ENCODE data around the gene SDHC. TPM values are rescaled to one million over a fixed set of nuclear protein-coding genes. Genes with fewer than 3 reads are reported as not detected.

SDHC gene
- total and polyA plus RNA-seq, 2 of the 13 experiments (the other 11 are each of a cell fraction or from before 2014, with no cell fraction given): 27.1 to 229 TPM

DNA sequence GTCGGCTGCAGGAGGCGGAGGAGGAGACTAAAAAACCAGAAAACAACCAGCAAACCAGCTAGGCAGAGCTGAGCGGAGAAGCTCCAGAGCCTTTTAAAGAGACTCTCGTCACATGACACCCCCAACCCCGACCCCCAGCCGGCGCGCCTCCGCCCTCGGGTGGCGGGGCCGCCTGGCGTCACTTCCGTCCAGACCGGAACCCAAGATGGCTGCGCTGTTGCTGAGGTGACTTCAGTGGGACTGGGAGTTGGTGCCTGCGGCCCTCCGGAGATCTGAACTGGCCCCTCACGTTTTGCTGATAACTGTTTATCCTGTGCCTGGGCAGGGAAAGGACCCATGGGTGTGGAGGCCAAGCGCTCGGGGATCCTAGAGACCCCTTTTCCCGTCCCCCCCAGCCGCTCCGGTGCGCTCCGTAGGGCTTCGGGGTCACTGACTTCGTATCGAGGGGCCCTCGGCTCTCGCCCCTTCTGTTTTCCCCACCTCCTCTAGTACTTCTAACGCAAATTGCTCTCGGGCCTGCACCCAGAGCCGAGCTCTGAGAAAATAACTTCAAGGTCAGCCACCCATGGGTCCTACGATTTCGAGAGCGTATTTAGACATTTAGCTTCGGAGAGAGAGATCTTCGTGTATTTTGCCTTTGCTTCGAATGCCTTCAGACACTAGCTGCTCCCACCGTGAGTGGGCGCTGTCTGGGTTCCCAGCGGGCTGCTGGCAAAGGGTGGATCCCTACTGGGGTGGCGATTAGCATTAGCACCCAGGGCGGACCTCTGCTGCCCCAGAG lies at the start of gene SDHC (continued):
- TF ChIP-seq CREM (IDR thresholded peaks at IDR 0.05): peak; percentile 87
- peak; percentile 51; the same call in 1 of the 2 replicates for TF ChIP-seq CREM (CRISPR knock-in tag; IDR thresholded peaks at IDR 0.05)
- TF ChIP-seq ZNF674 (CRISPR knock-in tag; IDR thresholded peaks at IDR 0.05; ENCODE audit: low read depth): no peak
- TF ChIP-seq POLR2A (IDR thresholded peaks at IDR 0.05; ENCODE audit: insufficient read depth in 1 of 2, low read depth in 2 of 2, low read length in 2 of 2): peak; percentile 92 to 96
- TF ChIP-seq ZFP82 (CRISPR knock-in tag; IDR thresholded peaks at IDR 0.05; ENCODE audit: borderline replicate concordance): no peak
- no peak for TF ChIP-seq GLI4 (CRISPR knock-in tag; IDR thresholded peaks at IDR 0.05; ENCODE audit: borderline replicate concordance)
- no peak; the same call in 1 of the 2 replicates for TF ChIP-seq CCDC6 (CRISPR knock-in tag; IDR thresholded peaks at IDR 0.05)
- no peak for TF ChIP-seq ATAD3A (CRISPR knock-in tag; IDR thresholded peaks at IDR 0.05)
- peak; percentile 35; the same call in 1 of the 2 replicates for TF ChIP-seq ISL2 (CRISPR knock-in tag; IDR thresholded peaks at IDR 0.05)
- no peak for TF ChIP-seq ZNF644 (CRISPR knock-in tag; IDR thresholded peaks at IDR 0.05; ENCODE audit: low read depth)
- TF ChIP-seq CENPT (CRISPR knock-in tag; IDR thresholded peaks at IDR 0.05; ENCODE audit: low read depth): no peak
- no peak; the same call in 1 of the 2 replicates for TF ChIP-seq FOXJ3 (CRISPR knock-in tag; IDR thresholded peaks at IDR 0.05; ENCODE audit: borderline replicate concordance)
- 0 out of 2 replicates have a peak, but pooled peaks have one; percentile 7 for TF ChIP-seq ZBTB3 (CRISPR knock-in tag; IDR thresholded peaks at IDR 0.05; ENCODE audit: borderline replicate concordance, low read depth)
- no peak for TF ChIP-seq CBFB (CRISPR knock-in tag; IDR thresholded peaks at IDR 0.05)
- TF ChIP-seq ZSCAN12 (CRISPR knock-in tag; IDR thresholded peaks at IDR 0.05): no peak
- TF ChIP-seq SKI (IDR thresholded peaks at IDR 0.05; ENCODE audit: partially characterized antibody): peak; percentile 59
- TF ChIP-seq SP5 (CRISPR knock-in tag; IDR thresholded peaks at IDR 0.05; ENCODE audit: borderline replicate concordance, low read depth): peak; percentile 52; the same call in 1 of the 2 replicates
- no peak for TF ChIP-seq KLF9 (CRISPR knock-in tag; IDR thresholded peaks at IDR 0.05; ENCODE audit: low read depth)
- 0 out of 2 replicates have a peak, but pooled peaks have one; percentile 30 for TF ChIP-seq ZNF724P (CRISPR knock-in tag; IDR thresholded peaks at IDR 0.05; ENCODE audit: borderline replicate concordance)
- TF ChIP-seq, protein P1, sequence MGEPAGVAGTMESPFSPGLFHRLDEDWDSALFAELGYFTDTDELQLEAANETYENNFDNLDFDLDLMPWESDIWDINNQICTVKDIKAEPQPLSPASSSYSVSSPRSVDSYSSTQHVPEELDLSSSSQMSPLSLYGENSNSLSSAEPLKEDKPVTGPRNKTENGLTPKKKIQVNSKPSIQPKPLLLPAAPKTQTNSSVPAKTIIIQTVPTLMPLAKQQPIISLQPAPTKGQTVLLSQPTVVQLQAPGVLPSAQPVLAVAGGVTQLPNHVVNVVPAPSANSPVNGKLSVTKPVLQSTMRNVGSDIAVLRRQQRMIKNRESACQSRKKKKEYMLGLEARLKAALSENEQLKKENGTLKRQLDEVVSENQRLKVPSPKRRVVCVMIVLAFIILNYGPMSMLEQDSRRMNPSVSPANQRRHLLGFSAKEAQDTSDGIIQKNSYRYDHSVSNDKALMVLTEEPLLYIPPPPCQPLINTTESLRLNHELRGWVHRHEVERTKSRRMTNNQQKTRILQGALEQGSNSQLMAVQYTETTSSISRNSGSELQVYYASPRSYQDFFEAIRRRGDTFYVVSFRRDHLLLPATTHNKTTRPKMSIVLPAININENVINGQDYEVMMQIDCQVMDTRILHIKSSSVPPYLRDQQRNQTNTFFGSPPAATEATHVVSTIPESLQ (CRISPR knock-in tag; conservative IDR thresholded peaks at IDR 0.05): peak; percentile 94; the same call in 1 of the 2 replicates
- TF ChIP-seq ZBTB7B (CRISPR knock-in tag; IDR thresholded peaks at IDR 0.05): no peak; the same call in 1 of the 2 replicates
- peak; percentile 40; the same call in 1 of the 2 replicates for TF ChIP-seq ZNF788 (CRISPR knock-in tag; IDR thresholded peaks at IDR 0.05; ENCODE audit: borderline replicate concordance)
- TF ChIP-seq ZNF484 (CRISPR knock-in tag; IDR thresholded peaks at IDR 0.05; ENCODE audit: borderline replicate concordance, low read depth): no peak
- TF ChIP-seq ZNF678 (CRISPR knock-in tag; IDR thresholded peaks at IDR 0.05): no peak
- TF ChIP-seq, protein P2, sequence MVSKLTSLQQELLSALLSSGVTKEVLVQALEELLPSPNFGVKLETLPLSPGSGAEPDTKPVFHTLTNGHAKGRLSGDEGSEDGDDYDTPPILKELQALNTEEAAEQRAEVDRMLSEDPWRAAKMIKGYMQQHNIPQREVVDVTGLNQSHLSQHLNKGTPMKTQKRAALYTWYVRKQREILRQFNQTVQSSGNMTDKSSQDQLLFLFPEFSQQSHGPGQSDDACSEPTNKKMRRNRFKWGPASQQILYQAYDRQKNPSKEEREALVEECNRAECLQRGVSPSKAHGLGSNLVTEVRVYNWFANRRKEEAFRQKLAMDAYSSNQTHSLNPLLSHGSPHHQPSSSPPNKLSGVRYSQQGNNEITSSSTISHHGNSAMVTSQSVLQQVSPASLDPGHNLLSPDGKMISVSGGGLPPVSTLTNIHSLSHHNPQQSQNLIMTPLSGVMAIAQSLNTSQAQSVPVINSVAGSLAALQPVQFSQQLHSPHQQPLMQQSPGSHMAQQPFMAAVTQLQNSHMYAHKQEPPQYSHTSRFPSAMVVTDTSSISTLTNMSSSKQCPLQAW (CRISPR knock-in tag; IDR thresholded peaks at IDR 0.05): peak; percentile 44; the same call in 1 of the 2 replicates
- no peak for TF ChIP-seq ZFP41 (CRISPR knock-in tag; IDR thresholded peaks at IDR 0.05; ENCODE audit: borderline replicate concordance)
- TF ChIP-seq ZNF747 (CRISPR knock-in tag; IDR thresholded peaks at IDR 0.05; ENCODE audit: borderline replicate concordance): no peak
